HG03175 (cell line): ENCODE measurements around the gene BTRC.

Source experiments
- ATAC-seq: cut with Tn5 transposase; IDR thresholded peaks from one replicate; pipeline ENCODE4 v1.9.1; 2021; ENCODE audit warnings: mild to moderate bottlenecking, moderate library complexity; ENCODE audit not compliant: unreplicated experiment

BTRC gene

DNA sequence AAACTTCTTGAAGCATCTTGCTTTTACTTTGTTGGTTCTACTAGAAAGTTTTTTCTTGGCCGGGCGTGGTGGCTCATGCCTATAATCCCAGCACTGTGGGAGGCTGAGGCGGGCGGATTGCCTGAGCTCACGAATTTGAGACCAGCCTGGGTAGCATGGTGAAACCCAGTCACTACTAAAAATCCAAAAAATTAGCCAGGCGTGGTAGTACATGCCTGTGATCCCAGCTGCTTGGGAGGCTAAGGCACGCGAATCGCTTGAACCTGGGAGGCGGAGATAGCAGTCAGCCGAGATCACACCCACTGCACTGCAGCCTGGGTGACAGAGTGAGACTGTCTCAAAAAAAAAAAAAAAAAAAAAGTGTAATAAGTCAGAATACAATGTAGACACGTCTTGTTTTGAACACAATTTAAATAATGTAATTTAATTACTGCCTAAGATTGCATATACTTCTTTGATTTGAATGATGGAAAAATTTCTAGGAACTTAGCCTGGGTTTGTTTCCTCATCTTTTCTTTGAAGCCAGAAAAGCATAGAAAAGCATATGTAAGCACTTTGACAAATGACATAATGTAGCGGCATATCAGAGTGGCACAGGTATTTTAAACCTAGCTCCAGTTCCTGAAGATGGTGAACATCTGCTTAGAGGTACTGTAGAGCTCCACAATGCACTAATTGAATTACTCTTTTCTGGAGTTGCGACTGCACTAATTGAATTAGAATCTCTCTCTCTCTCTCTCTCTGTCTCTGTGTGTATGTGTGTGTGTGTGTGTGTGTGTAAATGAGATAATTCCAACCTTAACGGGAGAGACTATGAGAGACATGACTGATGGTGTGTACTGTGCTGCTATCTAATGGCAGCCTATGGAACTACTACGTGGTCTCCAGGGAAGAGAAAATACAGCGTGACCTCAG, 87.8 kb downstream of the BTRC start:
- ATAC-seq, result peak; percentile 47

DNA sequence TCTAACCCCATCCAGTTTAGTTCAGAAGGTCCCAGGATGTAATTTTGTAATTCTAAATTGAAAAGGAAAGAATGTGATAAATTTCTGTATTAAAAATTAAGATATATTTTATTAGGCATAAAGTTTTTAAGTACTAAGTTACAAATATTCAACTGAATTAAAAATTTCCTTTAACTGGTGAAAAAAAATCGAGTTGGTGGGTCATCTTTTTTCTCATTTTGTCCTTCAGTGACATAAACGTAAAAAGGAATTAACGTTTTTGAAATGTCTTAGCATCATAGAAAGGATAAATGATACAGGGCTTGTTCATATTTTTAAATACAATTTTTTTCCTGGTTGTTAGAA, 88.5 kb downstream of the BTRC start:
- ATAC-seq, result no peak

DNA sequence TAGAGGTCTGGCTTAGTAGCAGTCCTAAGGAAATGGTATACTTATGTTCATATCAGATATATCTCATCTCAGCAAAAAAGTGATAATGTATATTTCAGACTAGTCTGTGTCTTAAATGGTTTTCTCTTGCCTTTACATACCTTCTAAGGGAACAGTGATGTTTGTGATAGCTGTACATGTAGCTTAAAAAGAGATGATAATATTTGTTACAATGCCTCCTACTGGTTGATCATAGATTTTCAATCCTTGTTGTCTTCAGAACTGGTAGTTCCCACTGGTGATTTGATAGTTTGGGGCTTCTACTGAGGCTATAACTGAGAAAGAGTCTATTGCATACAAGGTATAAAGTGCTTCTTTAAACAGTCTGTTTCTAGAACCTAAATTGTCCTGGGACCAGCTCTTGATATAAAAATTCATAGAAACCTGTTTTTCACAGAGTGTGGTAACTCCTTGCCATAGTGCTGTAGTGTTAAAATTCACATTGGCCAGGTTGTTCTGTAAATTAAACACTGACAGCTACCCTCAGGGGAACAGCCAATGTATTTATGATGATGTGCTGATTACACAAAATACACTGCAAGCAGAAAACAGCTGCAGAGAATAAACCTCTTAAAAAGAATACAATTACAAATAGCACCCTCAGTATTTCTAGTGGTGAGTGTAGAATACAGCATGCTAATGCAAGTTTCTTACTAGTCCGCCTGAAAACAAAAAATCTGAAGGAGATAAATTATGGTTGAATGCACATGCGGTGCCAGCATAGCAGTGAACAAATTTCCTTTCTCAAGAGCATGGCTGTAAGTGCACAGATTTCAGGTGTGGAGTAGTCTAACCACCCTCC, 90.3 kb downstream of the BTRC start:
- no peak for ATAC-seq

DNA sequence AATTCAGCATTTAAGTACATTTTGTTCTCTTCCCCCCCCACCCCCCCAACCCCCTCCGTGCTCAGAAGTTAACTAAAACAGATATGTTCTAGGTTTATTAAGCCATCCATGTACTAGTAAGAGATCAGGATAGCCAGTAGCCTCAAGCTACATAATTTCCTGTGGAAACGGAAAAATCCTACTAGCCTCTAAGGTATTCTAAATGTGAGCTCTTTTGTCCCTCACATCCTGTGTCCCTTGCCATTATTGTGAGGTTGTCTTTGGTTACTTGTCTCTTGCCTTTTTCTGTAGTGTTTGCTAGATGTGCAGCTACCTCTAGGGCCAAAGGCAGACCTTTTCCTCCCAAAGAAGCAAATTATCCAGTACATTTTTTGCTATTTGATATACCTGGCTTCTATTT, 92.1 kb downstream of the BTRC start:
- no peak for ATAC-seq

DNA sequence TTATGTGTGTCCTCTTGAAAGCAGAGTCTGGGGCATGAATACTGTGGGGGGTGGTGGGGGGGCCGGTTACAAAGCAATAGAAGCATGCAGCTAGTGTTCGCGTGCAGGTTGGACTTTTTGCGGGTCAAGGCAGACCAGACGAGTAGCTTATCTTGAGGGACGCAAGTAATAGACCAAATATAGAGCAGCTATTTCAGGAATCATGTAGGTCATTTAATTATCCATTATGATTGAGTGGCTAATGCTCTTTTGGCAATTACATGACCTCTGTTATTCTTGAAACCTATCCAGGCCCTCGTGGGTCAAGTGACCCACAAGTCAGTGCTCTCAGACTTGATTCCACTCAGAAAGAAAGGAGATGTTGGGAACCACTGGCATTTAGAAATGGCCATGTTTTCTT, 93.0 kb downstream of the BTRC start:
- no peak for ATAC-seq

DNA sequence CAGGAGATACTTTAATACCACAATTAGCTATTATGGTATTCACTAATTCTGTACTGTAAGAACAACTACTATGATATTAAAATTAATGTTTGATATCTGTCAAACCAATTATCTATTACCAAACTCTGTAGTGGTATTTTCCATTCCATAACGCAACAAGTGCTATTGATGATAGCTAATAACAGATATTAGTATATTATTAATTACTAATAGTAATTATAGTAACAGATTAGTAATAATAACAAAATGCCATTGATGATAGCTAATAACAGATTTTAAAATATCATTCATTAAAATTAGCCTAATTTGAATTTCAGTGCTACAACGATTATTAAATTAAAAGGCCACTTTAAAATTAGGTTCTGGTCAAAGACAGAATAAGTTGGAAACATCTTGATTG, 93.5 kb downstream of the BTRC start:
- no peak for ATAC-seq

DNA sequence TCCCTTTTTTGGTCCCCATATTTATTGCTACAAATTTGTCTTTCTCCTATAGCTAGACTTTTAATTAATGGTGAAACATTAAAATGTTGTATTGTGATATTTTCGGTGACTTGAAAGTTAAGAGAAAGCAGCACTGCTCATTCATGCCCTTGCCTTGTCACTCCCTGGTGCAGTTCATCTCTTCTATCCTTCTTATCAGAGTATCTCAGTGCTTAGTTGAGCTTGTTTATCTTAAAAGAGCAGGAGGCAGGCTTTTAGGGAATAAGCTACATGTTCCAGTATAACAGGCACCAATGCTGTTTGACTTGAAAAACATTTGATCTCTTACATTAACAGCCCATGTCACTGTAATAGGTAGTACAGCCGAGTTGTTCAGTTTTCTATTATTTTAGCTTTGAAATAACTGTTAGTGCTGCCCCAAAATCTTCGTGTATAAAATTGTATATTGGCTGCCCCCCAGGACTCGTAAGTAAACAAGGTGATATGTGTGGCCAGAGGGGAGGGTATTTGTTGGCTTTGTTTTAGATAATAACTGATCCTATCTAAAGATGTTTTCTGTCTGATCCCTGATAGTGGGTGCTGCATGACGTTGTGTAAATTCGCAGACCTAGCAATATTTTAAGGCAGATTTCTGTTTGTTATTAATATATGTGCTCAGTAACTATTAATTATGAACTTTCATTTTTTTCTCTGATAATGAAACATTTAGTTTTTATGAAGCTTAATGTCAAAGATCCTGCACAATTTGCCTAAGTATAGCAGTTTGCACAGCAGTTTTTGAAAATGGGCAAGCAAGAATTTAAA, 96.5 kb downstream of the BTRC start:
- no peak for ATAC-seq

DNA sequence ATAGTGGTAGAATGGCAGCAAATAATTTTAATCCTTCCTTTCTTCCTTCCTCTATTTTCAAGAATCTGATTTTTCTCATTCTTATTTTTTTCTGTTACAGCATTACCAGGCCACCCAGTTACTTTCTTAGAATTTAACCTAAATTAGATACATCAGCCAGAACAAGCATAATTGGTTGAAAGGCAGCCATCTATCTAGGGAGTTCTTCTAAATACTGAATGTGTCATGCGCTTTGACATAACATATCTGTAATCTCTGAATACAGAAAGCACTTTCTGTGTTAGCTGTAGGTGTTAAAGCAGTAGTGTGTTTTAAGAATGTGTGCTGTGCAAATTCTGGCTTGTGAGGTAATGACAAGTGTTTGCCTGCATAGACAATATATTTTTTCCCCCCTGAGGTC, 97.3 kb downstream of the BTRC start:
- no peak for ATAC-seq

DNA sequence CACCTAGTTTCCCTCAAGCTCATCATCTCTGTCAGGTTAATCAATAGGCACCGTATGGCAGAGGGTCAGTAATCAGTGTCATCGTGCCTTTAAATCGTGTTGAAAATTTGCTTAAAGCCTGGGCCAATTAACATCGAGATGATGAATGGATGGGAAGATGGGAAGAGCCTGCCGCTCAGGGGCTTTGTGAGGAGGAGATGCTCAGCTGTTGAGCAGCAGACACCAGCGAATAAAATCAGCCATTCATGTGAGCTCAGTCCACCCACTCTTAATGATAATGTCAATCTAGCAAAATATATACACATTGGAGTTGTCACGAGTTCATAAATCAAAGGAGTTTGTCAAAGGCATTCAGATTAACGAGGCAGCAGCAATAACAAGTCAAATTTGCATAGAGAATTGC, 97.7 kb downstream of the BTRC start:
- ATAC-seq, result no peak

DNA sequence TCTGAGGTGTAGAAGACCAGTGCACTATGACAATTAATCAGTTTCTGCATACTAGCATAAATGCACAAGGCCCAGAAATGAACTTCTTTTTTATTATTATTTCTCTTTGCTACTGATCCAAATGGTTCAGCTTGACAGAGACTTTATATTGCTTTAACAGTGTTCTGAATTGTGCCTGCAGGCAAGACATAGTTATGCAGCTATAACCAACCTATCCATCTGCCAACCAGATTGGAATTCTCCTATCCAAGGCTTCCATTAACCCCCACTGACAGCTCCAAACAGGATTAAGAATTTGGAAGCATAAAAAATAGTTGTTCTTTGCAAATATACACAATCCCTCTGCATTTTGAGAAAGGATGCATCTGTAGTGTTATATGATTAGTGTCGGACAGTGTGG, 98.2 kb downstream of the BTRC start:
- ATAC-seq, result no peak

DNA sequence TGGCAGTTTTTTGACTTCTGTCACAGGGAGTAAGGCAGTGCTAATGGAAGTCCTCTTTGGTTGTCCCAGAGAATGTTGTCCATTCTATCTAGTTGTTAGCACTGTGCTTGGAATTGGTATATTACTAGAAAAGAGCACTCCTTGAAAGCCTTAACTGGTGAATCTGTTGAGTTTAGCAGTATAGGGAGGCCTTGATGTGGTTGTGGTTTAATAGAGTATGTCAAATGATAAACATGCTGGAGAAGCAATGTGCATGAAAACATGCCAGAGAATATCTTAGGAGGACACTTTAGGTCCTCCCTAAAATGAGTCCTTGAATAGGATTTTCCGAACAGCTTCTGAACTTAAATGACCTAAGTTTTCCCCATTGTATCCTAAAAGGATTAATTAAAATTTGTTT, 98.6 kb downstream of the BTRC start:
- no peak for ATAC-seq

DNA sequence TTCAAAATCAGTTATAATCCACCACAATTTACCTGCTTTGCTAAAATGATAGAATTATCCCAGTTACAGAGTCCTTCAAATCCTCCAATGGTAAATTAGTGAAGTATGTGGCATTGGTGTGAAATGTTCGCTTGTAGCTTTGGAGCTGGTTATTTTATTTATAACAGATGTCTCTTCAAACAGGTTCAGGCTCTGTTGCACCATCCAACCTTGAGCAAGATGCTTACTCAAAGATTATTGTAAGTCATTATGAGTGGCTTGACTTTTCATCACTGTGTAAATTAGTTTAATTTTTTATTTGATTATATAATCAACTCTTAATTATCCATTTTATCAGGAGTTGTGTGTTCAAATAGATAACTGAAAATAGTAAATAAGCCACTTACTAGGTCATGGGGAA, 99.4 kb downstream of the BTRC start:
- ATAC-seq, result no peak

DNA sequence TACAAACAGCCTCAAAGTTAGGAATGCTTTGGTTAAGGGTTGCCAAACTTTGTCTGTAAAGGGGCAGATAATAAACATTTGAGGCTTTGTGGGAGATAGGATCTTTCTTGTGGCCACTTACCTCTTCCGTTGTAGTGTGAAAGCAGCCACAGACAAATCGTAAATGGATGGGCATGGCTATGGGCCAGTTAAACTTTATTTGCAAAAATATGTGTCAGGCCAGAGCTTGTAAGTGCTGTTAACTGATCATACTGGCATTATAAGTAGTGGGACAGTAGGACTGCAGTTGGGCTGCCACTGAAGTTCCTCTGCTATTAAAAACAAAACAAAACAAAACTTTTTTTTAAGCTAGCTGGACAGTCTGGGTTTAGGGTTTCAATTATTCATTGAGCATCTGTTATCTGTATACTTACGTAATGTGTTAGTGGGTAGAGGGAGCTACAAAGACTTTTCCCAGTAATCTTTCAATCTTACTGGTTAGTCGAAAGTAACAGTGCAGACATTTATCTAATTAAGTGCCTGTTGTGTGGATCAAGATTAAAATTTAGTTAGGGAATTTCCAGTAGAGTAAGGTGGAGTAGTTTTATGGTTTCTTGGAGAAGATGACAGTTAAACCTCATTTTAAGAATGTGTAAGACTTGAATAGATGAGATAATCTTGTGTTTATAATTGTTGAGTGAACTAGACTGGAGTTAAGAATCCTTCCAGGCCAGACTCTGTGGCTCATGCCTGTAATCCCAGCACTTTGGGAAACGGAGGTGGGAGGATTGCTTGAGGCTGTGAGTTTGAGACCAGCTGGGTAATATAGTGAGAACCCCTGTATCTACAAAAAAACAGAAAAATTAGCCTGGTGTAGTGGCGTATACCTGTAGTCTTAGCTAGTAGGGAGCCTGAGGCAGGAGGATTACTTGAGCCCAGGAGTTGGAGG, 100.1 kb downstream of the BTRC start:
- no peak for ATAC-seq

DNA sequence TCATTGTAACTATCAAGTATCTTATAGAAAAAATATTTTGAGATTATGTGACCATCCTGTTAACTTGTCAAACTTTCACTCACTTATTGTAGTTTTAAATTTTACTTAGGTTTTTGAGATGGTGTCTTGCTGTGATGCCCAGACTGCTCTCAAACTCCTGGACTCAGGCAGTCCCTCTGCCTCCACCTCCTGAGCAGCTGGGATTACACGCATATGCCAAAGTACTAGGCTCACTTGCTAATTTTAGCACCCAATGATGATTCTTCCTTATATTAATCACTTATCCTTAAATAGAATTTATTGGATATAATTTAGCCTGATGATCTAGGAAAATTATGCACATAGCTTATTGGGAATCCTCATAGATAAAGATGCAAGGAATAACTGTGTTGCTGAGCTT, 104.9 kb downstream of the BTRC start:
- no peak for ATAC-seq

DNA sequence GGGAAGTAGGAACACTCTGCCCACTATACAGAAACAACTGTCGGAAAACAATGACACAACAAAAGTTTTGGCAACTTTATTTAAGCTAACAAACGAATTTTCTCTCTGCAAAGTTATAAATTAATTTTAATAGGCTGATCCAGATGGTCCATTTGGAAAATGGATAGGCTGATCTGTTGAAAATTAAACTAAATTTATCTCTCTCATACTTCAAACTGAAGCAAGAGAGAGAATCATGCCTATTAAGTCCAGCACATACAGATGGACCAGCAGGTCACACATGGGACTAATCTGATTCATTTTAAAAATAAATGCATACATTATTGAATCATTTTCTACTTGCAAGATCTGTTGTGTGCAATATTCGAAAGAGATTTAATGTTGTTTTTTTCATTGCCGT, 110.1 kb downstream of the BTRC start:
- no peak for ATAC-seq

DNA sequence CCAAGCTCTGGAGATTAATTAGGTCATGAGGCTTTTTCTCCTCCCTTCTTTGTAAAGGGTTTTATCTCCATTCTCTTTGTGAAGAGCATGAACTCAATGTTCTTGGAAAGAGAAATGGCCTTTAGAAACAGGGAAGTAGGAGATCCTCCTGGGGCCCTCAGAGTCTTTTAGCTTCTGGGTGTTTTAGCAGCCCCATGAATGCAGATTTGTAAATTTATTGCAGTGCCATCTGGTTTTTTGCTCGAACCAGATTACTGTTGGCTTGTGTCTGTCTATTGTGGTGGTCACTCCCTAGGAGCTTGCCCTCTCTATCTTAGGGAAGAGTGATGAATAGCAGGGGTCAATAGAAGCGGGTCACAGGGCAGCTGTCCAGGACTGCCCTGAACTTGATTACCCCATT, 110.6 kb downstream of the BTRC start:
- ATAC-seq, result no peak

DNA sequence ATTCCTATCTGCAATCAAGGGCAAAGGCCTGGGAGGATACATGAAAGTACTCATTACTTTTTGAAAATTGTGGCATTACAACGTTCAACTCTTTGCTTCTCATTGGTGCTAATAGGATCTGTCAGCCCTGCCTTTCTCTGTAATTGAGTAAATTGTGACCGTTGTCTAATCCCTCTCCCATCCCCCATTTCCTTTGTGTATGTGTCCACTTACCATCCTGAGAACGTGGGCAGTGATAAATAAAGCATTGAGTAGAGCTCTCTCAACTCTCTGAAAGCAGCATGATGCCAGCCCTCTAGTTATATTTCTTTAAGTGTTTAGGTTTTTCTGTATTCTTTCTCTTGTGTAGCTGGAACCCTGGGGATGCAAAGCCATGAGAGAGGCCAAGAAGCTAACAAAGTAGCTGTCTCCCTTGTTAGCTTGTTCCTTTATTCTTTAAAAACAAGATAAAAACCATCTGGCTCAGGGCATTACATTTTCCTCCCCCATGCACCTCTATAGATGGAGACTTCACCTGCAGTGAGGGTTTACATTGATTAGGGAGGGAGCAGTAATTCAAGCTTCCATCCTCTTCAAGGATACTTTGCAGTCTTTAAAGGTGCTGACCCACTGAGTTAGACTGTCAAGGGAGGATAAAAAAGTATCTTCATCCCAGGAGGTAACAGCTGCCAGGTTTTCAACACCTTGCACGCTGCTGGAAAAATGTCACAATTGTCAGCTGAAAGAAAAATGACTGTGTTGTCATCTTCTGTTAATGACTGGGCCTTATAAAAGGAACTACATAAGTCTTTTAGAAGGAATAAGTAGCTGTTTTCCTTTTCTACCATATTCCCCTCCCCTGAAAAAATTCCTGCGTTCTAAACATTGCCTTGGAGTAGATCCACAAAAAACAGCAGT, 112.3 kb downstream of the BTRC start:
- ATAC-seq, result no peak

DNA sequence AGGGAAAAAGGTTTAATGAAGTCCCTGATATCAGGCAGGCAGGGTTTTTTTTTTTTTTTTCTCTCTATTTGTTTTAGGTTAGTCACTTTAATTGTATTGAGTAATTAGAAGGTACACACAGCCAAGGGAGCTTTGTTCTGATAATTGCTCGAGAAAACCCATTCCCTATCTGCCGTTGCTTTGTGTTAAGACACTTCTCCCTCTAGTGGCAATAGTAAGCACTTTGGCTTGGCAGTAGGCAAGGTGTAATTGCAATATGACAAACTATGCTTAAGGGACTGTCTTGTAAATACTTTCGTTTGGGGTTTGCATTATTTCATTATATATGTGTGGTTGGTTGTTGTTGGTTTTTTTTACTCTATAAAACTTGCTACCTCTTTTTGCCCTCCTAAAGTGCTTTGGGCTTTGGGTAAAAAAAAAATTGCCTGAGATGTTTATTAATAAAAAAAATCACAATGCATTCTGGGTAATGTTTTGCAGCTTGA, 113.4 kb downstream of the BTRC start:
- ATAC-seq, result peak; percentile 53

DNA sequence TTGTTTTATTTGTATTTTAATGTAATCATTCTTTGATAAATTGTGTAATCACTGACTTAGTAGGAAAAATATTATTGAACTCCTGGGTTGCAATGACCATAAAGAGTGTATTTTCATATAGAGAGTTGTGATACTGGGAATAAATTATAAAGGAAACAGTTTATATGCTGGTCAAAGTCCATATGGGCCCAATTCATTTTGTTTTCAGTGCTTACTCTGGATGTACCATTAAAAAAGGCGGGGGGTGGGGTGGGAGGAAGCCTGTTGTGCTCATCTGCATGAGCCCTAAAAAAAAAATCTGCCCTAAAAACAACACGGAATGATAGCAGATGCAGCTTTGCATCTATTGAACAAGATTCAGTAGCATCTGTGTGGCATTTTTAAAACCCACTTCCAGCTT, 114.2 kb downstream of the BTRC start:
- no peak for ATAC-seq
